Activated B cell treated with CpG ODN at 0.5 μM for 24 hours (primary cell): ENCODE data around the gene ABR. TPM values are rescaled to one million over a fixed set of nuclear protein-coding genes. Genes with fewer than 3 reads are reported as not detected.
"Not testable (repeated sequence)": the region's sequence is repeated elsewhere in the genome, so short reads cannot be mapped to it uniquely, and the experiment has no call there.

Source experiments
- ATAC-seq: fragments of 200-7000 bp; cut with Tn5 transposase; one replicate; pipeline ENCODE4 v1.10.0; 2021; ENCODE audit warnings: low read depth, mild to moderate bottlenecking, moderate library complexity
- CTCF ChIA-PET: fragments of 350-600 bp; sonication (Branson Sonifier 250); formaldehyde crosslinking; loops from one replicate; lab custom pipeline; 2021; ENCODE audit warnings: antibody characterized with exemption; lab: Charles Lee
- POLR2A ChIA-PET: fragments of 350-600 bp; sonication (Branson Sonifier 250); formaldehyde crosslinking; loops from one replicate; lab custom pipeline; 2021; ENCODE audit warnings: antibody characterized with exemption; lab: Charles Lee
- DNase-seq: peaks from one replicate; pipeline ENCODE4 v3.0.0; 2022
- H3K27ac Mint-ChIP-seq: one replicate; pipeline ENCODE4 v1.8.0; 2020; ENCODE audit warnings: mixed read lengths
- H3K27me3 Mint-ChIP-seq: one replicate; pipeline ENCODE4 v1.8.0; 2021; ENCODE audit warnings: mixed read lengths
- H3K36me3 Mint-ChIP-seq: one replicate; pipeline ENCODE4 v1.8.0; 2021; ENCODE audit warnings: low read depth, mixed read lengths
- H3K4me1 Mint-ChIP-seq: one replicate; pipeline ENCODE4 v1.8.0; 2021; ENCODE audit warnings: mixed read lengths
- H3K4me3 Mint-ChIP-seq: one replicate; pipeline ENCODE4 v1.8.0; 2020; ENCODE audit warnings: mild to moderate bottlenecking, mixed read lengths
- H3K9me3 Mint-ChIP-seq: one replicate; pipeline ENCODE4 v1.8.0; 2020; ENCODE audit warnings: mixed read lengths
- intact Hi-C: fragments of 100-400 bp; cut with micrococcal nuclease; formaldehyde crosslinking; loops from one replicate; pipeline ENCODE4 v1.15.1; 2024
- total RNA-seq: library from RNA; stranded (reverse); gene quantifications from 2 replicates; pipeline ENCODE4 v1.2.3, GENCODE V29; 2022
- TF ChIP-seq, protein P1 (sequence below): fragments of 200-600 bp; IDR thresholded peaks from one replicate; pipeline ENCODE4 v1.8.0; 2022; ENCODE audit warnings: antibody characterized with exemption, mild to moderate bottlenecking

The ABR gene
- total RNA-seq, 1 donor from 2014 or later = 150 TPM

DNA sequence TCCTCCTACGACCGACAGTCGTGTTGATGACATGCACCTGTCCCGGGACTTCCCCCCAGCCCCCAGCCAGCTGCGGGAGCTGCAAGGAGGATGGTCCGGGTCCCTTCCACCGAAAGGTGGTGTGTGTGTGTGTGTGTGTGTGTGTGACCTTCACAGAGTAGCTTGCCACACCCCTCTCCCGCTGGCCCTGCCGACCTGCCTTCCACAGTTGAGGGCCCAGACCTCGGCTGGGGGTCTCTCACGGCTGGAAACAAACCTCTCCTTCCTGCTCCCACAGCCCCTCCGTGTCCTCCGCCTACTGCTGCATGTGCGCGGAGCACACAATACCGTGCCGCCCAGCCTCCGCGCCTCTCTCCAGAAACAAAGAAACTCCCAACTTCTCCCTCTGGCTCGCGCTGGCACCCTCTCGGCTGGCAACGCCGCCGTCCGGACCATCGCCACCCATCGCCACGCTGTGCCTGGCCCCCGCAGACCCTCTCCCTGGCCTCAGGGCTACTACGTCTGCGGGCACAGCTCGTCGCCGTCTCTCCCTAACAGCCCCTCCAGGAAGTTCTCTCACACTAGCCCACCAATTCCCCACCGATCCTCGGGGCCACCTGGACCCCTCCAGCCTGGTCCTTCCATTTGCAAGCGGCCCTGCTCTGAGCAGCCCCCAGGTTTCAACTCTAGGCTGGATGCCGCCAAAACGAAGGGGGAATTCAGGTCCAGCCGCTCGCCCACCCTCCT lies 101.6 kb downstream of the ABR start:
- H3K27ac Mint-ChIP-seq = no peak overlapping the region
- ChIA-PET POLR2A (no interaction called here), CTCF (no interaction called here)

DNA sequence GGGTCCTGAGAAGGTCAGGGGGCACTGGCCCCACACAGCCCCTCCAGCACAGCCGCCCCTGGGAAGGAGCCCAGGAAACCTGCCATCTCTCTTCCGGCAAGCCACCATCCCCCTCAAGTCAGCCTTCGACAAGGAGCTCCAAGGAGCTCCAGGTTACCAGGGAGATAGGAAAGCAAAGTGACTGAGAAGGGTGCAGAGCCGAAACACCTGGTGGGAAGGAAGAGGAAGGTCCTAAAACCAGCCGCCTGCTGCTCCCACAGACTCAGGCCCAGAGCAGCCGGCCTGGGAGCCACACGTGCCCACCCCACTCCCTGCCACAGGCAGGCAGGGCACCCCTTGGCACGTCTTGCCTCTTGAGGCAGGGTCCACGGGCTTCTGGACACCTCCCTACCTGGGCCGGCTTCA lies 102.2 kb downstream of the ABR start:
- ChIA-PET CTCF (no interaction called here), POLR2A (no interaction called here)
- intact Hi-C loops = no loop called here
- DNase-seq (no peak), ATAC-seq (no peak)
- Mint-ChIP-seq H3K27ac (no peak overlapping the region), H3K4me1 (no peaks in the 10 kb centered on the region), H3K9me3 (no peaks in the 10 kb centered on the region), H3K27me3 (no peaks in the 10 kb centered on the region), H3K4me3 (no peak overlapping the region), H3K36me3 (peaks cover 56% of the 10 kb centered on the region)
- TF ChIP-seq, protein P1, sequence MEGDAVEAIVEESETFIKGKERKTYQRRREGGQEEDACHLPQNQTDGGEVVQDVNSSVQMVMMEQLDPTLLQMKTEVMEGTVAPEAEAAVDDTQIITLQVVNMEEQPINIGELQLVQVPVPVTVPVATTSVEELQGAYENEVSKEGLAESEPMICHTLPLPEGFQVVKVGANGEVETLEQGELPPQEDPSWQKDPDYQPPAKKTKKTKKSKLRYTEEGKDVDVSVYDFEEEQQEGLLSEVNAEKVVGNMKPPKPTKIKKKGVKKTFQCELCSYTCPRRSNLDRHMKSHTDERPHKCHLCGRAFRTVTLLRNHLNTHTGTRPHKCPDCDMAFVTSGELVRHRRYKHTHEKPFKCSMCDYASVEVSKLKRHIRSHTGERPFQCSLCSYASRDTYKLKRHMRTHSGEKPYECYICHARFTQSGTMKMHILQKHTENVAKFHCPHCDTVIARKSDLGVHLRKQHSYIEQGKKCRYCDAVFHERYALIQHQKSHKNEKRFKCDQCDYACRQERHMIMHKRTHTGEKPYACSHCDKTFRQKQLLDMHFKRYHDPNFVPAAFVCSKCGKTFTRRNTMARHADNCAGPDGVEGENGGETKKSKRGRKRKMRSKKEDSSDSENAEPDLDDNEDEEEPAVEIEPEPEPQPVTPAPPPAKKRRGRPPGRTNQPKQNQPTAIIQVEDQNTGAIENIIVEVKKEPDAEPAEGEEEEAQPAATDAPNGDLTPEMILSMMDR = no peak

More for the DNA sequence above, 101.6 kb downstream of the ABR start:
- ATAC-seq (no peak), DNase-seq (no peak)
- Mint-ChIP-seq H3K4me1 (no peaks in the 10 kb centered on the region), H3K36me3 (peaks cover 57% of the 10 kb centered on the region), H3K9me3 (no peaks in the 10 kb centered on the region), H3K27me3 (no peaks in the 10 kb centered on the region), H3K4me3 (no peak overlapping the region)
- TF ChIP-seq, protein P1 = no peak
- intact Hi-C loops = no loop called here

DNA sequence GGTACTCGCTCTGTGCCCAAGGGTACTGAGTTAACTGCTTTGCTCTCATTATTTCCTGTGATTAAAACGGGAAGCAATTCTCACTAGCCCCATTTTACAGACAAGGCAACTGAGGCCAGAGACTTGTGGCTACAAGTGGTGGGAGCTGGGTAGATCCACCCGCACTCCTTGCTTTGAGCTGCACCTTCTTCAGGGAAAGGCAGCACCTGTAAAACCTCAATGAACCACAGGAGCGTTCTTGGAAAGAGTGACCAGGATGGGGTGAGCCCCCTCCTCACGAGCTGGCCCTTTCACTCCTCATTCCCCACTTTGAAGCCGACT lies 102.8 kb downstream of the ABR start:
- TF ChIP-seq, protein P1 = no peak
- DNase-seq = no peak
- CTCF ChIA-PET = no interaction called here
- ATAC-seq = no peak
- Mint-ChIP-seq H3K27me3 (no peaks in the 10 kb centered on the region), H3K4me1 (no peaks in the 10 kb centered on the region), H3K4me3 (no peak overlapping the region), H3K36me3 (peaks cover 55% of the 10 kb centered on the region), H3K9me3 (no peaks in the 10 kb centered on the region), H3K27ac (no peak overlapping the region)
- POLR2A ChIA-PET = no interaction called here
- intact Hi-C loops = no loop called here

DNA sequence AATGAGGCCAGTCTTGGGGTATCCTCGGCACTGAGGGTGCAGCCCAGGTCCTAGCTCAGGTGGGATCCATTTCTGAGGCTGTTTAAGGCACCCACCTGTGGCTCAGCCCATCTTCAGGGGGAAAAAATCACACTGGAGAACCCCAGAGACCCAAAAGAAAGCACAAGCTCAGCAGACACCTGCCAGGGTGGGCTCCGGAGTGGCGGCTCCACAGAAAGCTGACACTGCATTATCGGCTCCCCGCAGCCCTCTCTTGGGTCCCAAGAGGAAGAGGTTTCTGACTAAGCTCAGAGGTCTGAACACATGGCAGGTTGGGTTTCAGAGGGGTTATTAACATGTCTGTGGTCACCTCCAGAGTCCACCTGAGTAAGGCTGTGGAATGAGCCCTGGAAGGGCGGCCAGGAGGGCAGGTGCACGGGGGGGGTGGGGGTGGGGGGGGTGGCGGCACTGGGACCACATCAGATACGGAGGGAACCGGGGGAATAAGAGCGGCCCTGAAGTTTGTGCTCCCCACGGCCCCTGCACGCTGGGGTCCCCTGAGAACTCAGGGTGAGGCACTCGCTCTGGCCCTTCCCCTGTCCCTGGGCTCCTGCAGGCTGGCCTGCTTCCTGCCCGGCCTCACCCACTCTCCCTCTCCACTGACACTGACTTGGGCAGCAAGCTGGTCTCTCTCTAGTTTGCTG lies 103.3 kb downstream of the ABR start:
- no peak for DNase-seq
- peaks cover 56% of the 10 kb centered on the region for H3K36me3 Mint-ChIP-seq
- intact Hi-C loops = no loop called here
- TF ChIP-seq, protein P1 = no peak
- no peak overlapping the region for H3K4me3 Mint-ChIP-seq
- no peak for ATAC-seq
- POLR2A ChIA-PET = interaction anchor here (0.6 kb wide), 1 partner anchor 30 kb away, joined by 7 read pairs; no protein-coding TSS in a partner anchor
- CTCF ChIA-PET = no interaction called here
- no peak overlapping the region for H3K27ac Mint-ChIP-seq
- no peaks in the 10 kb centered on the region for H3K4me1 Mint-ChIP-seq
- H3K9me3 Mint-ChIP-seq = no peaks in the 10 kb centered on the region
- no peaks in the 10 kb centered on the region for H3K27me3 Mint-ChIP-seq

DNA sequence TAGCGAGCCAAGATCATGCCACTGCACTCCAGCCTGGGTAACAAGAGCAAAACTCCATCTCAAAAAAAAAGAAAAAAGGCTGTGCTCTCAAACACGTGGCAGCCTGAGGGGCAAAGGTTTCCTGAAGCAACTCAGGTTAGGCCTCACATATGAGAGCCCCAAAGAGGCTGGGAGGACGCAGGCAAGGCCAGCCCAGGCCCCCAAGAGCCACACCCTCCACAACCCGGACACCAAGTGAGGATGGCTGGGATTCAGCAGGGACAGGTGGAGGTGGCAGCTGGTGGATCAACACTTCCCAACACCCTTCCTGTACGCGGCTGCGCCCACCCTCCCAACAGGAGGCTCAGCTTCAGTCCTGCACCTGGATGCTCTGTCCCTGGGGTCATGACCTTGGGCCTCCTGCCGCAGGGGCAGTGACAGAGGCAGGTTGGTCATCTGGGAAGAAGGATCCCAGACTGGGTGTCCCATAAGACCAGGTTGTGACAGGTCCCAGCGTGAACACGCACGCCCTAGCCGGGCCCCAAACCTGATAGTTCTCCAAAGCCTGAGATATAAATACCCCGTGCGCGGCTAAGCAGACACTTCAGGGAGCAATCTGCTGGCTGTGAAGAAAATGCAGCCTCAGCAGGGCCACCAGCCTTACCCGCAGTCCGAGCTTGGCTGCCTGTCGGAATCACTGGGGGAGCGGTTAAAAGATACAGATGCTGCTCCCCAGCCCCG lies 104.7 kb downstream of the ABR start:
- Mint-ChIP-seq H3K27ac (no peak overlapping the region), H3K9me3 (no peaks in the 10 kb centered on the region), H3K36me3 (peaks cover 55% of the 10 kb centered on the region), H3K4me3 (no peak overlapping the region), H3K27me3 (no peaks in the 10 kb centered on the region), H3K4me1 (no peaks in the 10 kb centered on the region)
- no peak for ATAC-seq
- DNase-seq = no peak
- POLR2A ChIA-PET = no interaction called here
- intact Hi-C loops = no loop called here
- TF ChIP-seq, protein P1 = no peak
- CTCF ChIA-PET = no interaction called here

DNA sequence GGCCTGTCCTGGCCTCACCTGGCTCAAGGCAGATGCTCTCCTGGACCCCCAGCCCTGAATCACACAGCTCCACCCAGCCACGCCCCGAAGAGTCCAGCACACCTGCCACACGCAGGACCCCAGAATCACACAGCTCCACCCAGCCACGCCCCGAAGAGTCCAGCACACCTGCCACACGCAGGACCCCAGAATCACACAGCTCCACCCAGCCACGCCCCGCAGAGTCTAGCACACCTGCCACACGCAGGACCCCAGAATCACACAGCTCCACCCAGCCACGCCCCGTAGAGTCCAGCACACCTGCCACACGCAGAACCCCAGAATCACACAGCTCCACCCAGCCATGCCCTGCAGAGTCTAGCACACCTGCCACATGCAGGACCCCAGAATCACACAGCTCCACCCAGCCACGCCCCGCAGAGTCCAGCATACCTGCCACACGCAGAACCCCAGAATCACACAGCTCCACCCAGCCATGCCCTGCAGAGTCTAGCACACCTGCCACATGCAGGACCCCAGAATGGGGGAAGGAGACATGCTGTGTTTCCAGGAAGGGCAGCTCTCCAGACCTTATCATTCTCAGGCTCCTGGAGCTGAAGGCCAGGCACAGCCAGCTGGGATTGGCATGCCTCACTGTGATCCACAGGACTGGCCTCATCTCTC lies 105.7 kb downstream of the ABR start:
- H3K27ac Mint-ChIP-seq, H3K27me3 Mint-ChIP-seq, ATAC-seq, POLR2A ChIA-PET, intact Hi-C loops, H3K4me1 Mint-ChIP-seq, H3K9me3 Mint-ChIP-seq, H3K4me3 Mint-ChIP-seq, DNase-seq, CTCF ChIA-PET: not testable (repeated sequence)
- peaks cover 55% of the 10 kb centered on the region for H3K36me3 Mint-ChIP-seq
